Measurements from ENCODE around the gene PRKCA.
A peak's percentile ranks its signal among the peaks of the same experiment; 100 is the strongest.

PRKCA gene

GRCh38 chr17:66331038-66331816, 28.8 kb downstream of the PRKCA start:
- TF ChIP-seq PPARA (CRISPR knock-in tag; IDR thresholded peaks at IDR 0.05; ENCODE audit: borderline replicate concordance) (no peak), RARB (CRISPR knock-in tag; IDR thresholded peaks at IDR 0.05) (no peak), BACH2 (CRISPR knock-in tag; IDR thresholded peaks at IDR 0.05; ENCODE audit: borderline replicate concordance) (no peak), SNAI2 (CRISPR knock-in tag; IDR thresholded peaks at IDR 0.05) (no peak; the same call in 1 of the 2 replicates), CSRNP3 (CRISPR knock-in tag; IDR thresholded peaks at IDR 0.05) (no peak), ZC3H10 (CRISPR knock-in tag; IDR thresholded peaks at IDR 0.05) (no peak), ESRRG (CRISPR knock-in tag; IDR thresholded peaks at IDR 0.05) (no peak), TOX (CRISPR knock-in tag; IDR thresholded peaks at IDR 0.05; ENCODE audit: borderline replicate concordance) (no peak), CSDC2 (CRISPR knock-in tag; IDR thresholded peaks at IDR 0.05) (peak; percentile 35; the same call in 1 of the 2 replicates), TCF4 (CRISPR knock-in tag; IDR thresholded peaks at IDR 0.05; ENCODE audit: borderline replicate concordance) (0 out of 2 replicates have a peak, but pooled peaks have one; percentile 7), CREB5 (CRISPR knock-in tag; IDR thresholded peaks at IDR 0.05; ENCODE audit: low read depth) (no peak), OSR1 (CRISPR knock-in tag; IDR thresholded peaks at IDR 0.05) (no peak), ZFP30 (CRISPR knock-in tag; IDR thresholded peaks at IDR 0.05) (no peak), POU6F1 (CRISPR knock-in tag; IDR thresholded peaks at IDR 0.05; ENCODE audit: borderline replicate concordance, low read depth) (no peak), ZNF565 (CRISPR knock-in tag; conservative IDR thresholded peaks at IDR 0.05; ENCODE audit: low read depth) (no peak), ARNTL (CRISPR knock-in tag; IDR thresholded peaks at IDR 0.05; ENCODE audit: borderline replicate concordance, low read depth) (no peak)
- peak; percentile 45 for ATAC-seq

- no peak for ATAC-seq
- TF ChIP-seq ISL1 (CRISPR knock-in tag; IDR thresholded peaks at IDR 0.05) (peak; percentile 50; the same call in 1 of the 2 replicates), ZC3H10 (CRISPR knock-in tag; IDR thresholded peaks at IDR 0.05) (no peak), SNAI2 (CRISPR knock-in tag; IDR thresholded peaks at IDR 0.05) (0 out of 2 replicates have a peak, but pooled peaks have one; percentile 31), TSHZ2 (CRISPR knock-in tag; IDR thresholded peaks at IDR 0.05) (peak; percentile 70), TCF4 (CRISPR knock-in tag; IDR thresholded peaks at IDR 0.05; ENCODE audit: borderline replicate concordance) (peak; percentile 91), GLIS3 (CRISPR knock-in tag; IDR thresholded peaks at IDR 0.05) (no peak)
Observed at GRCh38 chr17:66335797-66336196, 33.4 kb downstream of the PRKCA start.

GRCh38 chr17:66337268-66337667, 34.9 kb downstream of the PRKCA start:
- TF ChIP-seq ESRRG (CRISPR knock-in tag; IDR thresholded peaks at IDR 0.05): no peak
- no peak for TF ChIP-seq ZFP3 (CRISPR knock-in tag; IDR thresholded peaks at IDR 0.05)
- TF ChIP-seq TCF4 (CRISPR knock-in tag; IDR thresholded peaks at IDR 0.05; ENCODE audit: borderline replicate concordance): no peak
- no peak for TF ChIP-seq PATZ1 (CRISPR knock-in tag; IDR thresholded peaks at IDR 0.05; ENCODE audit: borderline replicate concordance)
- no peak for TF ChIP-seq TOX (CRISPR knock-in tag; IDR thresholded peaks at IDR 0.05; ENCODE audit: borderline replicate concordance)
- no peak for TF ChIP-seq ZNF565 (CRISPR knock-in tag; conservative IDR thresholded peaks at IDR 0.05; ENCODE audit: low read depth)
- no peak for ATAC-seq
